ENCODE data around the gene FRMD3. TPM values are rescaled to one million over a fixed set of nuclear protein-coding genes. Genes with fewer than 3 reads are reported as not detected.

Gene FRMD3
- total RNA-seq, 1 donor from 2014 or later = 8.0 TPM

GRCh38 chr9:83266666-83267496, 271.3 kb downstream of the FRMD3 start:
- Mint-ChIP-seq H3K27me3 (peaks cover 22% of the 10 kb centered on the region), H3K36me3 (no peaks in the 10 kb centered on the region), H3K9me3 (no peaks in the 10 kb centered on the region), H3K4me3 (no peak overlapping the region), H3K27ac (peak overlapping the region; percentile 59), H3K4me1 (ENCODE audit: unreplicated experiment) (peaks cover 19% of the 10 kb centered on the region)
- DNase-seq (ENCODE audit: extremely low spot score, unreplicated experiment) = no peak
- no peak for TF ChIP-seq CTCF (conservative IDR thresholded peaks at IDR 0.05)

GRCh38 chr9:83266331-83266665, 271.9 kb downstream of the FRMD3 start:
- TF ChIP-seq CTCF (conservative IDR thresholded peaks at IDR 0.05) = no peak
- DNase-seq (ENCODE audit: extremely low spot score, unreplicated experiment) = no peak
- H3K4me3 Mint-ChIP-seq = no peak overlapping the region
- peaks cover 19% of the 10 kb centered on the region for H3K4me1 Mint-ChIP-seq (ENCODE audit: unreplicated experiment)
- H3K27me3 Mint-ChIP-seq = peaks cover 22% of the 10 kb centered on the region
- H3K36me3 Mint-ChIP-seq = no peaks in the 10 kb centered on the region
- peak overlapping the region; percentile 59 for H3K27ac Mint-ChIP-seq
- no peaks in the 10 kb centered on the region for H3K9me3 Mint-ChIP-seq

- no peaks in the 10 kb centered on the region for H3K9me3 Mint-ChIP-seq
- H3K27me3 Mint-ChIP-seq = peaks cover 15% of the 10 kb centered on the region
- DNase-seq (ENCODE audit: extremely low spot score, unreplicated experiment) = no peak
- H3K36me3 Mint-ChIP-seq = no peaks in the 10 kb centered on the region
- no peak overlapping the region for H3K4me3 Mint-ChIP-seq
- no peak for TF ChIP-seq CTCF (conservative IDR thresholded peaks at IDR 0.05)
- no peak overlapping the region for H3K27ac Mint-ChIP-seq
- peaks cover 11% of the 10 kb centered on the region for H3K4me1 Mint-ChIP-seq (ENCODE audit: unreplicated experiment)
Measured at GRCh38 chr9:83264315-83264714, 273.9 kb downstream of the FRMD3 start.

GRCh38 chr9:83259558-83259957, 278.6 kb downstream of the FRMD3 start:
- H3K9me3 Mint-ChIP-seq = no peaks in the 10 kb centered on the region
- no peak overlapping the region for H3K4me3 Mint-ChIP-seq
- no peaks in the 10 kb centered on the region for H3K36me3 Mint-ChIP-seq
- H3K4me1 Mint-ChIP-seq (ENCODE audit: unreplicated experiment) = no peaks in the 10 kb centered on the region
- no peak overlapping the region for H3K27ac Mint-ChIP-seq
- peaks cover 13% of the 10 kb centered on the region for H3K27me3 Mint-ChIP-seq
- DNase-seq (ENCODE audit: extremely low spot score, unreplicated experiment) = no peak
- TF ChIP-seq CTCF (conservative IDR thresholded peaks at IDR 0.05) = no peak

GRCh38 chr9:83257937-83258891, 280.0 kb downstream of the FRMD3 start:
- no peak overlapping the region for H3K4me3 Mint-ChIP-seq
- H3K36me3 Mint-ChIP-seq = no peaks in the 10 kb centered on the region
- H3K27ac Mint-ChIP-seq = no peak overlapping the region
- H3K9me3 Mint-ChIP-seq = no peaks in the 10 kb centered on the region
- no peak for DNase-seq (ENCODE audit: extremely low spot score, unreplicated experiment)
- no peak for TF ChIP-seq CTCF (conservative IDR thresholded peaks at IDR 0.05)
- H3K27me3 Mint-ChIP-seq = peaks cover 13% of the 10 kb centered on the region
- no peaks in the 10 kb centered on the region for H3K4me1 Mint-ChIP-seq (ENCODE audit: unreplicated experiment)
